GM12865 (cell line): ENCODE data around the gene ZFYVE28.

Experiments used
- DNase-seq: peaks from one replicate; pipeline ENCODE4 v3.0.0; 2010; ENCODE audit warnings: low read depth
- H3K4me3 ChIP-seq: 2 replicates; pipeline ENCODE4 v1.5.1; 2011; ENCODE audit warnings: mild to moderate bottlenecking, low read depth, low read length, control low read depth
- CTCF ChIP-seq: IDR thresholded peaks from 2 replicates; pipeline ENCODE4 v1.5.1; 2011; ENCODE audit warnings: low read length, control low read depth, low read depth, inconsistent platforms; ENCODE audit not compliant: insufficient read depth; ENCODE audit errors: missing control alignments

The ZFYVE28 gene

GRCh38 chr4:2357821-2358745 is 60.4 kb downstream of the ZFYVE28 start:
- no peak for TF ChIP-seq CTCF
- H3K4me3 ChIP-seq, result no peak overlapping the region
- no peak for DNase-seq

GRCh38 chr4:2356123-2357069 is 62.0 kb downstream of the ZFYVE28 start:
- no peak overlapping the region for H3K4me3 ChIP-seq
- no peak for TF ChIP-seq CTCF
- DNase-seq, result no peak

- no peak overlapping the region for H3K4me3 ChIP-seq
- peak; percentile 41 for DNase-seq
- TF ChIP-seq CTCF, result no peak
Measured at GRCh38 chr4:2354760-2355159, 63.7 kb downstream of the ZFYVE28 start.

GRCh38 chr4:2354118-2354517 is 64.3 kb downstream of the ZFYVE28 start:
- peak; percentile 27 for TF ChIP-seq CTCF
- DNase-seq, result no peak
- H3K4me3 ChIP-seq, result no peak overlapping the region

GRCh38 chr4:2353222-2354107 is 65.0 kb downstream of the ZFYVE28 start:
- no peak for TF ChIP-seq CTCF
- H3K4me3 ChIP-seq, result no peak overlapping the region
- no peak for DNase-seq

GRCh38 chr4:2352729-2353221 is 65.7 kb downstream of the ZFYVE28 start:
- H3K4me3 ChIP-seq, result no peak overlapping the region
- DNase-seq, result no peak
- no peak for TF ChIP-seq CTCF
